Trophoblast cell (in vitro differentiated cells and primary cell): Measurements from ENCODE around the gene RIPOR2.

Source experiments
- DNase-seq, 2 donors: peaks; one replicate each; pipeline ENCODE4 v3.0.0-alpha.2; 2016
- H2AFZ ChIP-seq: 2 replicates; pipeline ENCODE4 v1.6.1; 2013; ENCODE audit warnings: low read length, moderate library complexity, mild to moderate bottlenecking; ENCODE audit not compliant: insufficient read depth, poor library complexity
- H2AK5ac ChIP-seq: 2 replicates; pipeline ENCODE4 v1.6.1; 2013; ENCODE audit warnings: mild to moderate bottlenecking, low read length
- H2BK120ac ChIP-seq: 2 replicates; pipeline ENCODE4 v1.6.1; 2013; ENCODE audit warnings: low read length, mild to moderate bottlenecking, moderate library complexity; ENCODE audit not compliant: insufficient read depth, poor library complexity
- H2BK12ac ChIP-seq: 2 replicates; pipeline ENCODE4 v1.6.1; 2013; ENCODE audit warnings: mild to moderate bottlenecking, low read length, moderate library complexity
- H2BK5ac ChIP-seq: 2 replicates; pipeline ENCODE4 v1.6.1; 2013; ENCODE audit warnings: low read length, low read depth, moderate library complexity, mild to moderate bottlenecking; ENCODE audit not compliant: poor library complexity
- H3K14ac ChIP-seq: 2 replicates; pipeline ENCODE4 v1.6.1; 2013; ENCODE audit warnings: mild to moderate bottlenecking, low read length
- H3K18ac ChIP-seq: 2 replicates; pipeline ENCODE4 v1.6.1; 2013; ENCODE audit warnings: mild to moderate bottlenecking, low read length
- H3K23ac ChIP-seq: 2 replicates; pipeline ENCODE4 v1.6.1; 2013; ENCODE audit warnings: low read length
- H3K27ac ChIP-seq: 2 replicates; pipeline ENCODE4 v1.5.1; 2013; ENCODE audit warnings: low read depth, mild to moderate bottlenecking, inconsistent platforms, low read length, moderate library complexity
- H3K27me3 ChIP-seq: 2 replicates; pipeline ENCODE4 v1.6.1; 2013; ENCODE audit warnings: inconsistent platforms, mild to moderate bottlenecking, low read length, moderate library complexity; ENCODE audit not compliant: insufficient read depth
- H3K36me3 ChIP-seq, 2 experiments: 1 replicate in 1 of 2; 2 replicates in 1 of 2; pipeline ENCODE4 v1.6.1; 2013; ENCODE audit warnings: low read length in 2 of 2, mild to moderate bottlenecking in 2 of 2, moderate library complexity in 1 of 2; ENCODE audit not compliant: insufficient read depth in 2 of 2, control insufficient read depth in 1 of 2
- H3K4ac ChIP-seq: 2 replicates; pipeline ENCODE4 v1.6.1; 2013; ENCODE audit warnings: low read depth, mild to moderate bottlenecking, low read length, moderate library complexity
- H3K4me1 ChIP-seq, 2 experiments: 1 replicate in 1 of 2; 2 replicates in 1 of 2; pipeline ENCODE4 v1.6.1; 2013; ENCODE audit warnings: low read length in 2 of 2, mild to moderate bottlenecking in 2 of 2, moderate library complexity in 1 of 2; ENCODE audit not compliant: insufficient read depth in 2 of 2, control insufficient read depth in 1 of 2
- H3K4me2 ChIP-seq: 2 replicates; pipeline ENCODE4 v1.6.1; 2013; ENCODE audit warnings: inconsistent platforms, mild to moderate bottlenecking, low read length, moderate library complexity
- H3K4me3 ChIP-seq: 2 replicates; pipeline ENCODE4 v1.5.1; 2013; ENCODE audit warnings: mild to moderate bottlenecking, low read depth, low read length, inconsistent platforms
- H3K79me1 ChIP-seq: one replicate; pipeline ENCODE4 v1.6.1; 2013; ENCODE audit warnings: low read length
- H3K79me2 ChIP-seq: 2 replicates; pipeline ENCODE4 v1.6.1; 2013; ENCODE audit warnings: low read length, mild to moderate bottlenecking; ENCODE audit not compliant: control insufficient read depth, insufficient read depth, poor library complexity
- H3K9ac ChIP-seq: 2 replicates; pipeline ENCODE4 v1.6.1; 2013; ENCODE audit warnings: mild to moderate bottlenecking, low read length
- H3K9me3 ChIP-seq: 2 replicates; pipeline ENCODE4 v1.6.1; 2013; ENCODE audit warnings: low read depth, mild to moderate bottlenecking, control low read depth, inconsistent platforms, low read length; ENCODE audit not compliant: insufficient read depth
- H4K12ac ChIP-seq: 2 replicates; pipeline ENCODE4 v1.6.1; 2013; ENCODE audit warnings: low read depth, mild to moderate bottlenecking, low read length, moderate library complexity
- H4K8ac ChIP-seq: 2 replicates; pipeline ENCODE4 v1.6.1; 2013; ENCODE audit warnings: low read depth, mild to moderate bottlenecking, low read length, moderate library complexity
- H4K91ac ChIP-seq: one replicate; pipeline ENCODE4 v1.6.1; 2013; ENCODE audit warnings: low read depth, mild to moderate bottlenecking, low read length, moderate library complexity
- WGBS: extraction: QIAGEN DNeasy Blood & Tissue Kit; methylation state at CpG from one replicate; pipeline ENCODE4 v1.1.7; 2013; ENCODE audit warnings: missing lambda C conversion rate; ENCODE audit not compliant: insufficient read length, insufficient coverage; ENCODE audit errors: extremely low coverage; 5-methylcytosine and 5-hydroxymethylcytosine counted together

Gene RIPOR2

DNA sequence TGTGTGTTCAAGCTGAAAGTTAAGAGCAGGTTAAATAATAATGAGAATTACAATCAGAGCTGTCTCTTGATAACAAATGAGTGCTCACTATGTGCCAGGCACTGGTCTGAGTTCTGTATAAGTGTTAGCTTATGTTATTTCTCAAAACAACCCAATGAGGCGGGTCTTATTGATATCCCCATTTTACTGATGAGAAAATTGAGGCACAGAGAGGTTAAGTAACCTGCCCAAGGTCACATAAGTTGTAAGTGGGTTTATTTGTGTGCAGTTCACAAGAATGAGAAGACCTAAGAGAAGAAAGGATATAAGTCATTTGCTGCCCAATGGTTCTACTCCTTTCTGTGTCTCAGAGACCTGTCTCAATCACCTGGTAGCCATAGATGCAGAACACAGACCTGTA lies 103.0 kb downstream of the RIPOR2 start:
- no peak for DNase-seq
- H3K4me2 ChIP-seq: no peak overlapping the region
- H4K8ac ChIP-seq: no peak overlapping the region
- H2BK120ac ChIP-seq: no peak overlapping the region
- H2AFZ ChIP-seq: no peak overlapping the region
- no peak overlapping the region for H2BK5ac ChIP-seq
- H3K27me3 ChIP-seq: no peaks in the 10 kb centered on the region
- H3K18ac ChIP-seq: no peak overlapping the region
- H3K36me3 ChIP-seq: peaks cover 12 to 13% of the 10 kb centered on the region in 2 experiments
- H3K4me1 ChIP-seq: no peaks in the 10 kb centered on the region
- H3K9me3 ChIP-seq: peaks cover 2% of the 10 kb centered on the region
- H3K27ac ChIP-seq: no peak overlapping the region
- no peak overlapping the region for H4K91ac ChIP-seq
- H2BK12ac ChIP-seq: no peak overlapping the region
- H3K79me1 ChIP-seq: no peaks in the 10 kb centered on the region
- no CpG with 5 or more reads among the region's 1 CpG for WGBS
- H3K14ac ChIP-seq: no peak overlapping the region
- no peak overlapping the region for H2AK5ac ChIP-seq
- no peak overlapping the region for H3K9ac ChIP-seq
- H3K23ac ChIP-seq: no peak overlapping the region
- no peak overlapping the region for H4K12ac ChIP-seq
- no peak overlapping the region for H3K4me3 ChIP-seq
- H3K79me2 ChIP-seq: no peaks in the 10 kb centered on the region
- H3K4ac ChIP-seq: no peak overlapping the region

DNA sequence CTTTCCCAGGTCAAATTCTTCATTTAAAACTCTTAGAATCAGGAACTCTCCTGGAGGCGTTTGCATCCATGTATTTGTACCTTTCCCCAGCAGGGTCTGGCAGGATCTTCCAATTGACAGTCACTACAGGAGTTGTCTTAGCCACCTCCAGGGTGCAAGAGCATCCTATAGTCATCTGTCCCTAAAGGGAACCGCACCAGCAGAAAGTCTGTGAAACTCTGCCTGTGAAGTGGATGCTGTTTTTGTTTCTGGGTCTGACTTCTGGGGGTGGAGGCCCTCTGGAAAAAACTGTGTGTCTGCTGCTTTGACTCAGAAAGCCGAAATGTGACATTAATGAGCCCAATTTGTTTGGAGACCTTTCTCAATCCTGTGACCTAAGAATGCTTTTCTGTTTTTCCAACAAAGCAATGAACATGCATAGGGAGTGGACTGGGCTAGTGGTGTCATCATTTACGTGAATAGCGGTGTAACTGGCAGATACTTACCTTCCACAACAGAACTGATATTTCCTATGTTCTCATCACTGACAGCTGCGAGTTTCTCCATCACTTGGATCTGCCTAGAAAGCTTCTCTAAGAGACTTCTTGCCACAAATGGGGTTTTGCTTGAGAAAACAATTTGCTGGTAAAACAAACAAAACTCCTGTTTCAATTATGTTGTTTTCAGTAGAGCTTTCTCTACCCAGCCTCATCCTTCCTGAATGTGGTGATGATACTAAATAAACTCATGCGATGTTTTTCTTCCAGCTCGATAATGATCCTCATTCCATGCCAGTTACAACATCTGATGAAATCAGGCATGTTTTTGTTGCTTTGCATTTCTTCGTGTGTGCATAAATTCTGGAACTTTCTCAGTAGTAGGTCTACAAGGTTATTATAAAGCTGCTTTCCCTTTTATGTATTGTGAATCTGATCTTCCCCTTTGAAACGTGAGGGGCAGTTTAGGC lies 103.7 kb downstream of the RIPOR2 start:
- Histone ChIP-seq H4K12ac (no peak overlapping the region), H2BK12ac (no peak overlapping the region), H3K4me2 (no peak overlapping the region), H3K36me3 (peaks cover 14 to 16% of the 10 kb centered on the region in 2 experiments), H2AFZ (no peak overlapping the region), H2BK120ac (no peak overlapping the region), H3K4me1 (no peaks in the 10 kb centered on the region), H2AK5ac (no peak overlapping the region), H2BK5ac (no peak overlapping the region), H4K91ac (no peak overlapping the region), H3K79me2 (no peaks in the 10 kb centered on the region), H3K4ac (no peak overlapping the region), H3K23ac (no peak overlapping the region), H3K18ac (no peak overlapping the region), H3K27ac (no peak overlapping the region), H3K14ac (no peak overlapping the region), H3K9ac (no peak overlapping the region), H3K9me3 (peaks cover 2% of the 10 kb centered on the region), H4K8ac (no peak overlapping the region), H3K79me1 (no peaks in the 10 kb centered on the region), H3K27me3 (no peaks in the 10 kb centered on the region), H3K4me3 (no peak overlapping the region)
- DNase-seq: peak in 1 of 2 donors; percentile 22
- no CpG with 5 or more reads among the region's 10 CpGs for WGBS

DNA sequence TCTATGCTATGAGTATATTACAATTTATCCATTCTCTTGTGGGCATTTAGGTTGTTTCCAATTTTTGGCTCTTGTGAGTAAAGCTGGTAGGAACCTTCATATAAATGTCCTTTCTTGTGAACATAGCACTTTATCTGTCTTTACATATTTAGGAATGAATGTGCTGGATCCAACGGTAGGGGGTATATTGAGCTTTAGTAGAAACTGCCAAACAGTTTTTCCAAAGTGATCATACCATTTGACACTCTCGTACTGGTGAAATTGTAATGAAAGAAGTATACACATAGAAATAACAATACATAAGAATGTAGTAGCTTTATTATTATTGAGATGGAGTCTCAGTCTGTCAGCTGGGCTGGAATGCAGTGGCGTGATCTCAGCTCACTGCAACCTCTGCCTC lies 106.1 kb downstream of the RIPOR2 start:
- no peak overlapping the region for H4K8ac ChIP-seq

DNA sequence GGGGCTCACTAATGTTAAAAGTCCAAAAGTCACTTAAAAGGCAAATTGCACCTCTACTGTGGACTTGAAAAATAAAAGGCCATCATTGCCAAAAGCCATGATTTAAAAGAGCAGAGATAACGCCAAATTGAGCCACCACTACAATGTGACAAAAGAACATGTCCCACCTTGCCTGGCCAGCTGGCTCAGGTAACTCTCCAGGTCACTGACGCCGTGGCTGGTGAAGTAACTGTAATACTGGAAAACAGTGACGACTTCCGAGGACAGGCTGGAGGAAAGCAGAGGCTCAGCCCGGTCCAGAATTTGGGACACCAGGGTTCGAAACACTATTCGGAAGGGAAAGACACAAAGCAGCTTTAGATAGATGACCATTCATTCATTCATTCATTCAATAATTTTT lies 107.8 kb downstream of the RIPOR2 start:
- H3K4ac ChIP-seq: no peak overlapping the region
- H4K91ac ChIP-seq: no peak overlapping the region
- H3K4me2 ChIP-seq: no peak overlapping the region
- no peaks in the 10 kb centered on the region for H3K79me2 ChIP-seq
- H3K36me3 ChIP-seq: peaks cover 15 to 16% of the 10 kb centered on the region in 2 experiments
- no peaks in the 10 kb centered on the region for H3K4me1 ChIP-seq
- H3K14ac ChIP-seq: no peak overlapping the region
- no peak overlapping the region for H2AK5ac ChIP-seq
- H2BK5ac ChIP-seq: no peak overlapping the region
- no peaks in the 10 kb centered on the region for H3K79me1 ChIP-seq
- no peak overlapping the region for H3K27ac ChIP-seq
- H3K9ac ChIP-seq: no peak overlapping the region
- no peak overlapping the region for H3K23ac ChIP-seq
- H3K27me3 ChIP-seq: no peaks in the 10 kb centered on the region
- H2AFZ ChIP-seq: no peak overlapping the region
- H3K18ac ChIP-seq: no peak overlapping the region
- DNase-seq: no peak
- no peaks in the 10 kb centered on the region for H3K9me3 ChIP-seq
- no peak overlapping the region for H3K4me3 ChIP-seq
- no peak overlapping the region for H4K8ac ChIP-seq
- no peak overlapping the region for H2BK12ac ChIP-seq
- WGBS: no CpG with 5 or more reads among the region's 8 CpGs
- no peak overlapping the region for H2BK120ac ChIP-seq
- no peak overlapping the region for H4K12ac ChIP-seq

More for the DNA sequence above, 106.1 kb downstream of the RIPOR2 start:
- Histone ChIP-seq H2BK5ac (no peak overlapping the region), H3K4me3 (no peak overlapping the region), H3K36me3 (peaks cover 14 to 15% of the 10 kb centered on the region in 2 experiments), H3K79me1 (no peaks in the 10 kb centered on the region), H3K14ac (no peak overlapping the region), H3K4me1 (no peaks in the 10 kb centered on the region), H3K79me2 (no peaks in the 10 kb centered on the region), H2AFZ (no peak overlapping the region), H3K4ac (no peak overlapping the region), H3K9ac (no peak overlapping the region), H2AK5ac (no peak overlapping the region), H3K4me2 (no peak overlapping the region), H4K91ac (no peak overlapping the region), H3K27me3 (no peaks in the 10 kb centered on the region), H3K23ac (no peak overlapping the region), H4K12ac (no peak overlapping the region), H3K18ac (no peak overlapping the region), H2BK12ac (no peak overlapping the region), H2BK120ac (no peak overlapping the region), H3K27ac (no peak overlapping the region), H3K9me3 (peaks cover 2% of the 10 kb centered on the region)
- no CpG with 5 or more reads among the region's 3 CpGs for WGBS
- no peak for DNase-seq
